ENCODE data around the gene PRDX1.

The PRDX1 gene

DNA sequence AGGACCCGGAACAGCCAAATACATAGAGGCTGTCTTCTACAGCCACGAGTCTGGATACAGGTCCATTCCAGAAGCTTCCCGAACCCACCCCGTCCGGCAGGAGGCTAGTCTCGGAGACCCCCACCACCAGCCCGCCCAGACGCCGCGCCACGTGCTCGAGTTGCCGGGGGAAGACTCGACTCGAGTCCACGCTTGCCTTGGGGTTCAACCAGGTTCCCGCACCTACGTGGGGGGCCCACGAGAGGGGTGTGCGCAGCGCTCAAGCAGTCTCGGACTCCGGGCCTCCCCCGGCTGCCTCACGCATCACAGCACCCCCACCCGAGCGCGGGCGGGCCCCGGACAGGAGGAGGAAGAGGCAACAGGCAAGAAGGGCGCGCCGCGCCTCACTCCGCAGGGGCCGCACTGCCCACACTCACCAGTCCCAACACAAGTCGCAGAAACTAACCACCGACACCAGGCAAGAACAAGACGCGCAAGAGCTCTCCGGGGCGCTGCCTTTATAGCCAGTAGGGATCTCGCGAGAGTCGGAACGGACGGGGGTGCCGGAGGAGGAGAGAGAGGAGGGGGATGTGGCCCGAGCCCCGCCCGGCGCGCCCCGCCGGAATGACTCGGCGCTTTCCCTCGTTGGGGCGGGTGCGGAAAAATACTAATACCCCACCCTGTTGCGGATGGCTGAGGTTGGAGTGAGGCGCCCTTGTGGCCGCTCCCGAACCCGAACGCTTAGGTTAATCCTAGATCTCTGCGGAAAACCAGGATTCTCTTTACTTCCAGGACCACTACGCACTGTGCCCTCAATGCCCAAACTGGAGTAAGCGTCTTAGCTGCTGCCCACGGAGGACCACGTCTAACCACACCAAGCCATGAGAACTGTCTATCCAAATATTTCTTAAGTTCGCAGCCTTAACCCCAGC, at the start of gene PRDX1:
TSS of gene PRDX1 (minus strand) at position 472 of the 911 bp plus-strand sequence. CDS start 2,841 bp downstream, outside the sequence.
- peak; percentile 97 for DNase-seq

DNA sequence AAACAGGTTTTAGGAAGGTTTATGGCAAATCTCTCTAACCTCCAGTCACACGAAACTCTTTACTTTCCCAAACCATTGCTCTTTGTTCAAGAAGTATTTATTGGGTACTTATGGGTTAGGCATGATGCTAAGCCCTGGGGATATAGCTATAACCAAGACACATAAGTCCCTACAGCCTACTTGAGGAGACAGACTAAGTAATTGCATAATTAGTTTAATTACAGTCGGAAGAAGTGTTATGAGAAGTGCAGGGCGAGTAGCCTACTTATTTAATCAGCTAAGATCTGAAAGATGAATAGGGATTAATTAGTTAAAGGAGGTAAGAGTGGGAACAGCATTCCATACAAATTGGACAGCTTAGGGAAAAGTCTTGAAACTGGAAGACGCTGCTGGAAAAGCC, 48.9 kb upstream of the PRDX1 start:
- no peak for DNase-seq

- DNase-seq, result peak; percentile 65
Measured at GRCh38 chr1:45569962-45570581, 48.4 kb upstream of the PRDX1 start.

- DNase-seq, result no peak
Measured at GRCh38 chr1:45569571-45569961, 47.9 kb upstream of the PRDX1 start.

GRCh38 chr1:45568421-45568820, 46.7 kb upstream of the PRDX1 start:
- no peak for DNase-seq

DNA sequence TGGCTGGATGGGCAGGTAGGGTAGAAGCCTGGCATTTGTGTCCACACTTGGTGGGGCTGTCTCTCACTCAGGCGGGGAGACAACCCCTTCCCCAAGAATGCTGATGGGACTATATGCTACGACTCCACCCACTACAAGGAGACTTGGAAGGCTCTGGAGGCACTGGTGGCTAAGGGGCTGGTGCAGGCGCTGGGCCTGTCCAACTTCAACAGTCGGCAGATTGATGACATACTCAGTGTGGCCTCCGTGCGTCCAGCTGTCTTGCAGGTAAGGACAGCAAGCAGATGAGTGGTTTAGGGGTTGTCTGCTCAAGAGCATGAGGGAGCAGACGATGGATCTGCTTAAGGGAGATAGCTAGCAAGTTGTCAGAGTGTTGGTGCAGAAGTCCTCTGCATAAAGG, 46.2 kb upstream of the PRDX1 start:
- DNase-seq, result no peak

GRCh38 chr1:45566722-45567121, 45.0 kb upstream of the PRDX1 start:
- no peak for DNase-seq

GRCh38 chr1:45563843-45564242, 42.2 kb upstream of the PRDX1 start:
- no peak for DNase-seq

DNA sequence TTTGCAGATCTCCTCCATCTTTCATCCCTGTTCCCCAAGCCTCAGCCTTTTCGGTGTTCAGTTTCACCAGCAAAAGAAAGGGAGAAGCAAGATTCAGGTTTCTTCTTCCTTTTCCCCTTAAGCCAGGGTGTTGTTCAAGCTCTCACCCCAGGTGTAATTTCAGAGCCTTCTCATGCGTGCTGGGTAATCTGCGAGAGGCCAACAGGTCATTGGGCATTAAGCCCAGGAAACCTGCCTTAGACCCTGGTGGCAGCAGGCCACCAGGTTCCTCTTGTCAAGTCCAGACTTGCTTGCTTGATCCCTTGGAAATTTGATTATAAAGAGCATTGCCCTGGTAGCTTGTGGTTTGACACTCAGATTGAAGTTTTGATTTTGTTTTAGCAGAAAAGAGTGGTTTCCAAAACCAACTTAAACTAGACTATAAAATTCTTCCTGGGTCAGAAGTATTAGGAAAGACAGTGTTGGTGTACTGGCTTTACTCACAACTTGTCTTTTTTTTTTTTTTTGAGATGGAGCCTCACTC, 35.8 kb upstream of the PRDX1 start:
- DNase-seq, result no peak

GRCh38 chr1:45554198-45554597, 32.5 kb upstream of the PRDX1 start:
- no peak for DNase-seq

DNA sequence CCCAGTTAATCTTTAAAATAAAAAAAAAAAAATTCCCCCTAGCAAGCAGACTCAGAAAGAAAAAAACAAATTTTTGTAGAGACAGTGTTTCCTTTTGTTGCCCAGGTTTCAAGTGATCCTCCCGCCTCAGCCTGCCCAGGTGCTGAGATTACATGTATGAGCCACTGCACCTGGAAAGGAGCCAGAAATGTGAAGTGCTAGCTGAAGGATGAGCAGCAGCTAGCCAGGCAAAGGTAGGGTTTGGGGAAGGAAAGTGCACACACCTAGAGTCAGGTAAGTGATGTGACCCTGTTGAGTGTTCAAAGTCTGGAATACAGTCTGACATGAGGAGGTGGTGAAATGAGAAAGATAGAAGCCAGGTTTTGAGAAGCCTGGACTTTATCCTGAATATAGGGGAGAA, 30.6 kb upstream of the PRDX1 start:
- no peak for DNase-seq

- DNase-seq, result no peak
Measured at GRCh38 chr1:45551684-45552083, 30.0 kb upstream of the PRDX1 start.

GRCh38 chr1:45550401-45551351, 29.0 kb upstream of the PRDX1 start, which contains the start of gene AKR1A1:
Gene AKR1A1, plus strand, starts transcription at chr1:45550826. Its CDS starts 10,969 bp downstream, at chr1:45561795.
- peak; percentile 94 for DNase-seq

DNA sequence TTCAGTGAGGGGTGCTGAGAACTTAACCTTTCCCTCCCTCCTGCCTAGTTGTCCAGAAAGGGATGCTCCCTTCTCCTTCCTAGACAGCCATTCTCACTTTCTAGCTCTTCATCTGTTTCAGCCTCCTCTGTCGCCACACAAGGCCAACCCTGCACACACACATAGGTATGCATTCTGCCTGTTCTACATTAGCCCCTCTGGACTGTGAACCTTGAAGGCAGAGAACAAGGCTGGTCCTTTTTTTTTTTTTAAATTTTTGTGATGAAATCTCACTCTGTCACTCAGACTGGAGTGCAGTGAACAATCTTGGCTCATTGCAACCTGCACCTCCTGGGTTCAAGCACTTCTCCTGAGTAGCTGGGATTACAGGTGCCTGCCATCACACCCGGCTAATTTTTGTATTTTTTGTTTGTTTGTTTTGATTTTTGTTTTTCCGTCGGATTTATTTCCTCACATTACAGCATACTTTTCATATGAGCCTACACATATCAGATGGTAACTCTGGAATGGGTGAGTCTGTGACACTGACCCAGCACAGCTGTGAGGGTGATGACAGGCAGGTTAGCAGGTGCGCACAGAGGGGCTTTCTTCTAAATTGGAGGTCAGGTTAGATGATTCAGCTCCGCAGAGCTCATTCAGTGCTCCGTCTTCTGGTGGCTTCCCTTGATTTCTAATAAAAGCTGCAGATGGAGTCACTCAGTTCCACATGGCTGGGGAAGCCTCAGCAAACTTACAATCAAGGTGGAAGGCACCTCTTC, 24.0 kb upstream of the PRDX1 start:
- no peak for DNase-seq

DNA sequence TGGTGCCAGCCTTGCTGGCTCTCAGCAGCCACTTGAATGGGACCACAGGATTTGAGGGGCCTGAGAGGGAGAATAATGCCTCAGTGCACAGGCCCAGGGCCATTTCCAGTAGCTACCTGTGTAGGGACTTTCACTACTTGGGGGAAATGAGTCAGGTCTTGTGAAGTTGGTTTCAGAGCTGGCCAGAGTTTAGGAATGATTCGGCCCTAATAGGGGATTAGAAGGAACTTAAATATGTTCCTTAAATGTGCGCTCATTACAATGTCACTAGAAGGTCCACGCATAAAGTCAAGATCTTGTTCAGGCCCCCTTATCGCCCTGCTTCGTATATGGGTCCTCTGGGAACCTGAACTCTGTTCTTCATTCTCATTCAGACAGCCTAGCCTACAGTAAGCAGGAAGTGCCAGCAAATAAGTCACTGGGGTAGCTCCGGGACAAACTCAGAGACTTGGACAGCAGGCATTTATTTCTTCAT, 23.4 kb upstream of the PRDX1 start:
- DNase-seq, result no peak

- no peak for DNase-seq
Measured at GRCh38 chr1:45544530-45544929, 22.8 kb upstream of the PRDX1 start.

- DNase-seq, result no peak
Measured at GRCh38 chr1:45543581-45544417, 22.1 kb upstream of the PRDX1 start.

GRCh38 chr1:45542591-45542990, 20.9 kb upstream of the PRDX1 start:
- DNase-seq, result no peak

DNA sequence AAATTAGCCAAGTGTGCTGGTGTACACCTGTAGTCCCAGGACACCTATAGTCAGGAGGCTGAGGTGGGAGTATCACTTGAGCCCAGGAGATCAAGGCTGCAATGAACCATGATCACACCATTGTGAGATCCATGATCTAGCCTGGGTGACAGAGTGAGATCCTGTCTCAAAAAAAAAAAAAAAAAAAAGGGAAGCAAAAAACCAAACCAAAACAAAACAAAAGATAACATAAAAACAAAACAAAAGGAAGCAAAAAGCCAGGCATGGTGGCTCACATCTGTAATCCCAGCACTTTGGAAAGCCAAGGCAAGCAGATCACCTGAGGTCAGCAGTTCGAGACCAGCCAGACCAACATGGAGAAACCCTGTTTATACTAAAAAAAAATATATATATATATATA, 19.5 kb upstream of the PRDX1 start:
- no peak for DNase-seq

GRCh38 chr1:45536886-45537285, 15.2 kb upstream of the PRDX1 start:
- DNase-seq, result no peak
